H1 (cell line): ENCODE data around the gene CELSR1. TPM values are rescaled to one million over a fixed set of nuclear protein-coding genes. Genes with fewer than 3 reads are reported as not detected.

Experiments used
- EGR1 ChIP-seq: IDR thresholded peaks from 2 replicates; pipeline ENCODE4 v1.6.1; 2011; ENCODE audit warnings: low read depth, low read length, borderline replicate concordance
- HDAC6 ChIP-seq: IDR thresholded peaks from one replicate; pipeline ENCODE4 v1.7.1; 2012; ENCODE audit warnings: low read depth, mild to moderate bottlenecking, inconsistent platforms, low read length, moderate library complexity
- TAF7 ChIP-seq: optimal IDR thresholded peaks from 2 replicates; pipeline ENCODE3; 2011; ENCODE audit warnings: low read depth, mild to moderate bottlenecking, inconsistent platforms, low read length, moderate library complexity, borderline replicate concordance
- ZNF274 ChIP-seq: IDR thresholded peaks from 2 replicates; pipeline ENCODE4 v1.7.0; 2012; ENCODE audit warnings: low read length, borderline replicate concordance; ENCODE audit errors: extremely low read depth
- polyA plus RNA-seq, 7 experiments: library from polyadenylated mRNA; depleted of rRNA in 3 of 7; stranded (reverse) in 5 of 7; unstranded in 2 of 7; fragments of >200 nt in 5 of 7; fragments of 200-250 nt in 2 of 7; gene quantifications; 1 replicate in 5 of 7; 2 replicates in 1 of 7; 4 replicates in 1 of 7; pipeline versions ENCODE4 v1.2.1 to v1.2.3, GENCODE V29; 2011 to 2013; ENCODE audit warnings: missing spikeins in 2 of 7, mixed read lengths in 2 of 7
- total RNA-seq: library from RNA; stranded (reverse); fragmentation: NEBNext Ultra II Directional; extraction: Animal tissue kit (Norgen Biotek cat#: 25700); gene quantifications from 2 replicates; pipeline ENCODE4 v1.2.1, GENCODE V29; 2021

Gene CELSR1
- total and polyA plus RNA-seq, 2 of the 8 experiments (the other 6 are each of a cell fraction or from before 2014, with no cell fraction given) = 9.0 to 12.4 TPM

- no peak for TF ChIP-seq HDAC6
- no peak for TF ChIP-seq EGR1
- no peak for TF ChIP-seq TAF7
- no peak for TF ChIP-seq ZNF274
Measured at GRCh38 chr22:46414704-46415103, 122.7 kb downstream of the CELSR1 start (continued).
